NOMO-1 treated with dmso at 0.1 percent for 144 hours (cell line): ENCODE data around the gene P4HA2.
A peak's percentile ranks its signal among the peaks of the same experiment; 100 is the strongest.

Source experiments
- DNase-seq: peaks from one replicate; lab custom pipeline; 2025; ENCODE audit not compliant: unreplicated experiment; lab: John Stamatoyannopoulos, UW

The P4HA2 gene

DNA sequence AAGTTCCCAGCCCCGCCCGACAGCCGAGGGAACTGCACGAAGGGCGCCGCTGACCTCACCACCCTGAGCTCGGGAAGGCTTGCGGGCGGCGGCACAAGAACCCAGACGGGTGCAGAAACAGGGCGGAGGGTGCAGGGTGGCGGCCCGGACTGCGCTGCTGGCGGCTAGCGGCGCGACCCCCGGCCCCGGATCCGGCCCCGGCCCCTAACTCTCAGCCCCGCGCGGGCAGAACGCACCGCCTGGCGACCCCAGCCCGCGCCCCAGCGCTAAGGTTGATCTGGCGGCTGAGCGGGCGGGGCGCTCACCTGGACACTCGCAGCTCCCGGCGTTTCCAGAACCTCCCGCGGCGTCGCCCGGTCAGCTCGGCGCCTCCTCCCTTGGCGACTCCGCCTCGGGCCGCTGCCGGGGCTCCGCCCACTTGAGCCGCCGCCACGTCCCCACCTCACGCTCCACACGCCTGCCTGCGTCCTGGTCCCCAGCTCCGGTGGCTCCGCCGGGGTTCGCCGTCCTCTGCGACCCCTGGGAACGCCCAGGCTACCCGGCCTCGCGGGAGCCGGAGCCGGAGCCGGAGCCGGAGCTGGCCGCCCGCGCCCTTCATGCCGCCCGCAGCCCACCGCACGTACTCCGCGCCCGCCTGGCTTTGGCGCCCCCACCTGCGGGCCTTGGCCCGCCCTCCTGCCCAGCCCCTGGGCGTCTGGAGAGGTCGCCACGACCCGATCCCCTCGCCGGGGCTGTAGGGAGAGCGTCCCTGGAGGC lies at the start of gene P4HA2:
Gene P4HA2, minus strand, starts transcription at position 369 of the 756 bp plus-strand sequence. CDS start 9,227 bp downstream, outside the sequence.
- DNase-seq = peak; percentile 20

DNA sequence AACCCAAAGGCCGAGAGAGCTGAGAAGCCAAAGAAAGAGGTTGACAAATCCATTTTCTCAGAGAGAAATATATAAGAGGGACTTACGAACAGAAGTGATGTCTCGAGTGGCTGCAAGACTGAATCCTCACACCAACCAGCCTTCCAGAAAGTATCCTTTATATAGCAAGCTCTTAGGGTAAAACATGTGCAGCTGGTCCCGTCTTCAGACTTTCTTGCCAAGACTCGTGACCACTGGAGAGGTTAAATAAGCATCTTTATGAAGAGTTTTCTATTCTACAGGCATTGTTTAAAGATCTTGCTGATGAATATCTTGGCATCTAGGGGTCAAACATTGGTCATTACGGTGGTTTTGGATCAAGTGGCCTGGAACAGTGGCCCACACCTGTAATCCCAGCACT lies 49.6 kb upstream of the P4HA2 start:
- DNase-seq = no peak

DNA sequence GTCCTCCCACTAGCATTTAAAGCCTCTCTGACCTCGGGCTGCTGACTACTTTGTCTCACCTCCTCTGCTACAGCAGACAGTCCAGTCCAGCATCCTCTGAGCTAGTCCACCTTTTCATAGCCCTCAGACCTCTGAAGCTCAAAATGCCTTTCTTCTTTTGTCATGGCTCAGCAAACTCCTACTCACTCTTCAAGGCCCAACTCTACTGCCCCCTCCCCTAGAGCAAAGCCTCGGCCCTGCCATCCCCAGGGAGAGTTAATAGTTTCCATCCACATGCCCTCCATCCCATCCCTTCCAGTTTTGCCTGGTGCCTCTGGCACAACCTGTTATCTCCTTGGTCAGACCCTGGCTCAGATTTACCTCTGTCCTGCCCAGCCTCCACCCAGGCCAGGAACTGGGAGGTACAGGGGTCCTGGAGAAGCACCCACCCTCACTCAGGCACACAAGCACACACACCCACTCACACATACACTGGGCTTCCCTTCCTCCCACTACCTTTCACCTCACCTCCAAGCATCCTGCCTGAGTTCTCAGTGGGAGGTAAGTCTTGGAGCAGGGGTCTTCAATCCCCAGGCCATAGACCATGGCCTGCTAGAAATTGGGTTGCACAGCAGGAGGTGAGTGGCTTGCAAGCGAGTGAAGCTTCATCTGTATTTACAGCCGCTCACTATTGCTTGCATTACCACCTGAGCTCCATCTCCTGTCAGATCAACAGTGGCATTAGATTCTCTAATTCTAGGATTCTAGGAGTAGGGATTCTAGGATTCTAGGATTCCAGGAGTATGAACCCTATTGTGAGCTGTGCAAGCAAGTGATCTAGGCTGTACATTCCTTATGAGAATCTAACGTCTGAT lies 47.9 kb upstream of the P4HA2 start:
- no peak for DNase-seq

DNA sequence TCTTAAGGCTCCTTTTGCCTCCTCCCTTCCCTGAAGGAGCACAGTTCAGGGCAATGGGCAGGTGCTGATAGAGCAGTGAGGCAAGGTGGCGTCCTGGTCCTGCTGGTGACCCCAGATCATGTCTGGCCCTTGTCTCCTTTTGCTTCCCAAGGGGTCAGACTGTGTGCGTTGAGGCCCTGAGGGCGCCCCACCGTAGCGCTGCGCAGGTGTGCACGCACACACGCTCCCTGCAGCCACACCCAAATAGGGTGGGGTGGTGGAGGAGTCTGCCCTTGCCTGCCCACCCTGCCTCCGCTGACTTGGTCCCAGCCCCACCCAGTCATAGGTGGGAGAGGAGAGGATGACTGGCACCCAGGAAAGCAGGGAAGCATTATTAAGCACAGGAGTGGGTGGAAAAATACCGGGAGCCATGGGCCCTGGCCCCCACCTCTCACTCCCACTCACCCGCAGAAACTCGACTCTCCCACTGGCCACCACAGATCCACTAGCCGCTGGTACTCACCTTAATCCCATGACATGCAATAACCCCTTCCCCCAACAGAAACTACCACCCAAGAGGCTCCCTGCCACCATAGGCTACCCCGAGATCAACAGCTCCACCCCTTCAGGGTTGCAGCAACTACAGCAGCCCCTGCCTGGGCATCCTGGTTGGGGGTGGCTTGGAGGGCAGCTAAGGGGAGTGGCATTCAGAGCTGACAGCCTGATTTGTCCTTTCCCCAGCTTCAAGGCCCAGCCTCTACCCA lies 46.6 kb upstream of the P4HA2 start:
- DNase-seq = no peak

DNA sequence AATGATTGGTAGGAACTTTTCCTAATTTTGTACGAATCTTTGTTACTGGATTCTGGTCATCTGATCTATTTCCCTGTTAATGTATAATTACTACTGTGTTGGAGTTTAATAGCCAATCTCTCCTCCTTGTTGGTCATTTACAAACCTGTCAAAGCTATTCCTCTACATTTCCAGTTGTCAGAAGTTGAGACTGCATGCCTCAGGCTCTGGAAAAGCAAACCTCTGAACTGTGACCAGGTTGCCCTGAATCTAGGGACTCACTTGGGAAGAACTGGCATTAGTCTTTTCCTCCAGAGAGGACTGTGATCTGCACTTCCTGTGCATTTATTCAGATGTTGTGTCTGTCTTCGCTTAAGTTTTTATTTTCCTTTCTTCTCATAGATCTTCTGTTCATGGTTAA lies 46.0 kb upstream of the P4HA2 start:
- DNase-seq = no peak

DNA sequence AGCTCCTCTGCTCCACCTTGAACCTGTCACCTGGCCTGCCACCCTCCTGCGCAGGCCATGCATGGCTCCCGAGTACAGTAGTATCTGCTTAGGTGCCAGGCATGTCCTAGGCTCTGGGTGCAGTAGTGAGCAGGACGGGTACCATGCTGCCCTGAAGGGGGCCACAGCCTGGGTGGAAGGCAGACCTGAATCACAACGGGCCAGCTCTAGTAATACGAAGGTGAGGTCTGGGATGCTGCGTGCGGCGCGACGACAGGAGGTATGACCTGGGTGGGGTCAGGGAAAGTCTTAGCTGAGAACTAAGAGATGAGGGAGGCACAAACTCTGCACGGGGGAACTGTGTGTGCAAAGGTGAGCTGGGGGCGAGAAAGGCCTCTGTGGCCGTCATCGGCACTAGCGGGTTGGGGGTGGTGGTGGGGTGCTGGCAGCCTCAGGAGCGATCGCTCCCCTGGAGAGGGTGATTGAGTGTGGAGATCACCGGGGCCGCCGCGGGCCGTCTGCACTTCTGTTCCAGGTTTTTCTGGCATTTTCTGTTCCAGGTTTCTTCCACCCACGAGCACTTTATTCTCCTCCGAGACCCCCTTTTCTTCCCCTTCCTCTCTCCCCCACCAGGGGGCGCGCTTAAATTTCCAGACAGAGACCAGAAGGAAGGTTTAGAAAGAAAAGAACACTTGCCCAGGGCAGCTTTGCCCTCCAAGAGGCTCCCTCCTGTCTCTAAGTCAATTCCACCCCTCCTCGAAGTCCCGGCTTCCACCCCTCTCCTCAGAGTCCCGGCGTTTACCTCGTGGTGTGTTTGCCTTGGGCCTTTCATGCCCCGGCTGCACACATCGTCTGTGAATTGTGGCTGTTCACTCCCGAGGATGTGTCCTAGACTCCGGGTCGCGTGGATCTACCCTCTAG lies 44.9 kb upstream of the P4HA2 start:
- peak; percentile 12 for DNase-seq

DNA sequence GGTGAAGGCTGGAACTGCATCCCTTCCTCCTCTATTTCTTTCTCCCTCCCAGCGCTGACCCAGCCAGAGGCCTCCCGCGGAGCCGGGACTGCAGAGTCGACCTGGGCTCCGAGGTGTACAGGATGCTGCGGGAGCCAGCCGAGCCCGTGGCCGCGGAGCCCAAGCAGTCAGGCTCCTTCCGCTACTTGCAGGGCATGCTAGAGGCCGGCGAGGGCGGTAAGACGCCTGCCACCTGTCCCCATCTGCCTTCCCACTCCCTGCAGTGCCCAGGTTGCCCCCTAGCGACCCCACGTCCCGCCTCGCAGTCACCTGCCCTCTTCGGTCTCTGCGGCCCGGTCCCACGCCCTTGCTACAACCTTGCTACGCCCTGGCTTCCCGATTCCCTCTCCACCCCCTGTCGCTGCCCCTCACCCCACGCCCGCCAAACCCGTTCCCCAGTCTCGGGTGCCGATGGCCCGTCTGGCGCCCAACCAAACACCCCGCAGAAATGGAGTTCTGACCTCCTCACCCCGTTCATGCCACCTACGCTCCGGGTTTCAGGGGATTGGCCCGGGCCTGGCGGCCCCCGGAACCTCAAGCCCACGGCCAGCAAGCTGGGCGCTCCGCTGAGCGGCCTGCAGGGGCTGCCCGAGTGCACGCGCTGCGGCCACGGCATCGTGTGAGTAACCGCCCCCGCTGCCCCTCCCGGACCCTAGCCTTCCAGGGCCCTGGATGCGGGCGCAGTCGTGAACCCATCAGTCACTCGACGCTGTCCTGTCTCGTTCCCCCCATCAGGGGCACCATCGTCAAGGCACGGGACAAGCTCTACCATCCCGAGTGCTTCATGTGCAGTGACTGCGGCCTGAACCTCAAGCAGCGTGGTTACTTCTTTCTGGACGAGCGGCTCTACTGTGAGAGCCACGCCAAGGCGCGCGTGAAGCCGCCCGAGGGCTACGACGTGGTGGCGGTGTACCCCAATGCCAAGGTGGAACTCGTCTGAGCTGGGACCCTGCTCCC lies 43.9 kb upstream of the P4HA2 start:
- DNase-seq = no peak

DNA sequence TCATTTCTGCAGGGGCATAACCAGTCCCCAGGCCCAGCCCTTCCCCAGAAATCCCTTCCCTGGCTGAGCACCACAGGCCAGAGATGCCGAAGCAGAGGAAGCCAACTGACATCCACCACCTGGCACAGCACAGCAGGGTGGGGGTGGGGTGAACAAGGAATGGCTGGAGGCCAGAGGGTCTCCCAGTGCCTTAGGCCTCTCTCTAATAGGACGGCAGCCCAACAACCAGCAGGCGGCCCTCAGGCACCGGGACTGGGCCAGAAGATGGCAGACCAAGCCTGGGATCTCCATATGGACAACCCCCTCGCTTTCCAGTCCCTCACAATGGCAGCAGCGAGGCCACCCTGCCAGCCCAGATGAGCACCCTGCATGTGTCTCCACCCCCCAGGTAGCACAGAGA lies 43.1 kb upstream of the P4HA2 start:
- no peak for DNase-seq

DNA sequence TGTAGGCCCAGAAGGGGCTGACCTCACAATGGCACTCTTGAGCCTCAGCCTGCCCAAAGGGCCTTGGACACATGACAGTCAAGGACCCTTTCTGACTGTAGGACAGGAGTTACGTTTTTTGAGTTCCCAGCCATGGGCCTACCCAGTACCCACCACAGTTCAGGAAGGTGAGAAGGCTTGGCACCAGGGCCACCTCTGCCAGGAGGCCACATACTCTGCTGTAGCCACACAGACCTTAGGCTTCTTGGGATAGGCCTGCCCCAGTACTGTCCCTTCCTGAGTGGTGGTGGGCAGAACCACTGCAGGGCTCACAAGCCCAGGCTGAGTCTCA lies 42.6 kb upstream of the P4HA2 start:
- no peak for DNase-seq

DNA sequence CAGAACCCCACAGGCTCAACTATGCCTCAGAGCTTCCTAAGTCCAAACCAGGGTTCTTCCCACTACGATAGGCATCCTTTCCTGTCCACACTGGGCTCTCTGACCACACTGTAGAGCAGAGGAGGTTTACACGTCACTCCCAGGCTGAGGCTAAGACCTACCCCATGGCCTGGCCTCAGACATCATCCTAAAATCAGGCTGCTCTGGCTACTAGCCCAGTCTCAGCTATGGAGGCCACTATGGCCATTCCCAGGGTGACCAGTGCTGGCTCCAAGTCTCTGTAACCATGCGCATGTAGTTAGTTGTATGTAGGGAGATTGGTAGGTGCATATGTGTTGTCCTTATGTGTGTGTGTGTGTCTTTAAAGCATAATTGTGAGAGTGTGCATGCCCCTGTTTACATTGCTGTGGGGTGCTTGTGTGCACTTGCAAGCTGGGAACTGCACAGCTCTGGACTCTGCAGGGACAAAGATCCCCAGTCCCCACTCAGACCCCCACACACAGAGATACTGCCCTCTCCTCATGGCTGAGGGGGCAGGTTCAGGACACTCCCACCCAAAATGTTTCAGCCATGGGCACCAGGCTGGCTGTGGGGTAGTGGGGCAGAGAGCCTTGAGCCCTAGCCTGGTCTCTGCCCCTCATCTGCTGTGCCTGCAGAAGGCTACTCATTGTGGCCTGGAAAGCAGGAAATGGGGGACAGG lies 42.1 kb upstream of the P4HA2 start:
- DNase-seq = no peak

DNA sequence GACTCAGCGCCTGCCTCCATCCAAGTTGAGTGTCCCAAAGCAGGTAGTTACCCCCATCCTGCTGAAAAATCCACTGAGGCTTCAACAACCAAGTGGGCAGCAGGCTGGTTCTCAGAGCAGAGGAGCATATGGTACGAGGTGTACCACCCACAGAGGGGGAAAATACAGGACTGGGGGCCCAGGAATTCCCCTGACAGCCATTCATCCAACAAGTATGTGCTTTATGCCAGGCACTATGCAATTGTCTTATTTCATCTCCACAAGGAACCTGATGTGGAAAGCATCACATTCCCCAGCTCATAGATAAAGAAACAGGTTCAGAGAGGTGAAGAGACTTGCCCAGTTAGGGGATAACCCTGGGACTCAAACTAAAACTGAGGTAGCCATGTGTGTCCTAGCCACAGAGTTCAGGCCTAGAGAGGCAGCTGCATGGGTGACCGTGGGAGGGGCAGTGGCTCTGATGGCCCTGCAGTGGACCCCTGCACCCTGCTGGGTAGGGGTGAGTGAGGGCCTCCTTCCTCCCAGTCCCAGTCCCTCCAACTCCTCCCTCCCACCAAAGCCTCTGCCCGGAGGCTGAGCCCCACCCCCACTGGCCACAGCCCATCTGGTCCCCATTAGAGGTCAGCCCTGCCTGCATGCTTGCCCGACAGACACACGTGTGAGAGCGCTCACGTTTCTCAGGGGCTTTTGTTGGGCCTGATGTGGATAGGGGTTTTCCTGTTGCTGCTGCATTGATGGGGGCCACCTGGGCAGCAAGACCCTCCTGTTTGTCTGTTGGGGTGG lies 41.3 kb upstream of the P4HA2 start:
- no peak for DNase-seq

DNA sequence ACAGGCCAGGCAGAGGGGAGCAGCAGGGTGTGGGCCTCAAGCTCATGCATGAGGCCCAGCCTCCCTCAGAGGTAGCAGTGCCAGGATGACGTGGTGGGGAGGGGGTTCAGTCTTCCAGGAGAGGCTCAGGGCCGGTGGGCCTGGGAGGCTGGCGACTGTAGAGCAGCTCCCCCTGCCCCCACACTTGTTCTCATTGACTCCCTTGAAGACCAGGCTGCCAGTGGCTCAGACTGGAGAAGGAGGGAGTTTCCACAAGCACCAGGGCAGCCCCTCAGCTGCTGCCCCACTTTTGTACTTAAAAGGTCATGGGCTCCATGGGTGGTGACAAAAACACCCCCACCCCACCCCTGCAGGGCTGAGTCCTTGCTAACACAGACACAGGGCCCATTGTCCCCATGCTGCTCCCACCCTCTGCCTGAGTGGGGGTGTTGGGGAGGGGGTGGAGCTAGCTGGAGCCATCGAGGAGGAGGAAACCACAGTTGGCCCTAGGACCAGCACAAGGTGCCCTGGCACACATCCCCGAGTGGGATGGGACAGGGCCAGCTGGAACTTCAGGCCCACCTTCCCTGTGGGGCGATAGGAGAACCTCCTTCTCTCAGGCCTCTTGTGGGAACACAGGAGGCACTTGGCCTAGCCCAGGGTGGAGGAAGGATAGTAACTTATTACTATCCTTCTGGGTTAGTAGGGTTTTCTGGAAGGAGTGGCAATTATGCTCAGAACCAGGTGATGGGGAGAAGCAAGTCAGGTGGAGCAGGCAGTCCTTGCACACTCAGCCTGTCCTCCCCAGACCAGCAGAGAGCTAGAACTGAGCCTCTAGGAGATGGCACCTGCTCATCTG lies 40.5 kb upstream of the P4HA2 start:
- no peak for DNase-seq

DNA sequence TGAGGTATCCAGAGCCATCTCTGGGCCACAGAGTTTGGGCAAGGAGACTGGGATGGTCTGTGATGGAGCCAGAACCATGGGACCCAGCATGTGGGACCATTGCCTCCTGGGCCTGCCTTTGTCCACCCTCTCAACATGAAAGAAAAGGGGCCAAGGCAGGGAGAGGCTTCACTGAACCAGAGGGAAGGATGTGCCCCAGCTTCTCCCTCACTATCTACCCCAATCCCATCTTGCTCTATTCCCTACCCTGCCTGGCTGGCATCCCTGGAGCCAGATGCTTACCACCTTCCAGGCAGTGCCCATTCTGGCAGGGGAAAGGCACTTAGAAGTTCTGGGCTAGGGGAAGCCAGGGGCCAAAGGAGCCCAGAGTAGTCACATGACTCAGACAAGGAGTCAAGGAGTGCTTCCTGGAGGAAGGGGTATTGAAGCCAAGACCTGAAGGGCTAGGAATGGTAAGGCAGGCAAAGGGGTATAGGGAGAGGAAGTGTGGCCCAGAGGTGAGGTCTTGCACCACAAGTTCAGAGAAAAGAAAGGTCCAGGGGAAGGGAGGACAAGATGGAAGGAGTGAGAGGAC lies 39.6 kb upstream of the P4HA2 start:
- no peak for DNase-seq

DNA sequence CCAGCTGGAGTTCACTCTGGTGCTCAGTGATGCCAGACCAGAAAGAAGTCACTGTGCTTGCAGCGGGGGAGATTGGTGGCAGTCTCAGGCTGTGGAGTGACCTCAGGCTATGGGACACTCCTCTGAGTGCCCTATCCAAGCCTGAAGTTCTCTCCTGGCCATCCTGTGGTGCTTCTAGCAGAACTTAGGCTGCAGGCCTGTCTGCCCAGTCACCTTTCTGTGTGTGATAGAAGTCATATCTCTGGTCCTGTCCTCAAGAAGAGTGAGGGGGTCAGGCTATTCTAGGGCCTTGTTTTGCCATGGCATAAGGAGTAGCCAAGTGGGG lies 39.1 kb upstream of the P4HA2 start:
- no peak for DNase-seq

DNA sequence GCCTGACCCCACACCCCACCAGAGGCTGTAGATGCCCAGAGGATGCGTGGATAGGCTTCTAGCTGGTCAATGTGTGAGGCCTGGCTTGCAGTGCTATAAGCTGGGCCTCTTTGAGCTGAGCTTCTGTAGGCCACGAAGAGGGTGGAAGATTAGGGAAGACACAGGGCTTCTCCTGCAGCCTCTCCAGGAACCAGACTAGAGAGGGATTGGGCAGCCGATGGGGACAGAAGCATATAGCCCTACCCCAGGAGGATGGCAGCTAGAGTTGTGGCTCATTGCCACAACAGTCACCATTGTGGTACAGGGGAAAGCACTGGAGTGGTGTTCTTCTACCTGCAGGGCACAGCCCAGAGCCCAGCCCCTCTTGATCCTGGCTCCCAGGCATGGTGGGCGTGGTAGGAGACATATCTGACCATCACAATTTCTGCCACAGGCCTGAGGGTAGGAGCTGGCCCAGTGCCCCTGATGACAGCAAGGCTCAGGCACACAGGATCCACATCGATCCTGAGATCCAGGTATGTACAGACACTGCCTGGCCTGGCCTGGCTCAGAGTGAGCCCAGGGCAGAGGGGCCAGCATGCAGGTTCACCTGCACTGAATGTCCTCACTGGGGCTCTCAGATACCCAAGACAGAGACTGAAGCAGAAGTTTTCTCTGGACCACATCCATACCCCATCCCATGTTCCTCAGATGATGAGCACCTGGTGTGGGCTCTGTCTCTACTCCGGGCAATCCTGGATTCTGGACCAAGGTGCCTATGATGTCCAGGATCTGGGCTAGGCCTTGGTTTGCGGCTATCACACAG lies 38.6 kb upstream of the P4HA2 start:
- DNase-seq = no peak

DNA sequence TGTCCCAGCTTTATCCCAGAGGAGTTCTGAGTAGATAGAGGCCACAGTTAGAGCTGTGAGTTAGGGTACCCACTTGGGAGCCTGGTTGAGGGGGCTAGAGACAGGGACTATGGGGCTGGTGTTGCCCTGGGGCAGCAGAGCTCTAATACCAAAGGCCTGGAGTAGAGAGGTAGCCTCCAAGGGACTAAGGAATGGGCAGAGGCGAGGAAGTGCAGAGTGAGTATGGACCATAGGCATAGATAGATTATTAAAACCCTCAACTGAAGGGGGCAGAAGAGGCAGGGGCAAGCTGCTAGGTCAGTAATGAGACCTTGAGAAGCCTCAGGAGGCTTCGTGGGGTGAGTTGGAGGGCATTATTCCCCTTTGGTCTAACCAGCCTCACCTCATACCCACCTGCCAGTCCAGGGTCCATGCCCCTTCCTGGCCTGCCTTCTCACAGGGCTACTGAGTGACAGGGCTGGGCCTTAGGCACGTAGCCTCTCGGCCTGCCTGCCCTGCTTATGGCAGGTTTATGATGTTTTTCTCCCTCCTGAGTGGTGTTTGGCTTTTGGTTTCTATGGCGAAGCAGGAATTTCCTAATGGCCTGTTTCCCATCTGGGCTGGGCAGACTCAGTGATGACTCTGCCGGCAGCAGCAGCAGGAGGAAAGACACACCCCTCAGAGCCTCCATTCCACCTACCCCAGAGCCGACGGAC lies 37.8 kb upstream of the P4HA2 start:
- no peak for DNase-seq
